ENCODE data around the gene PEX26.

GRCh38 chr22:18067548-18068341 is 10.0 kb upstream of the PEX26 start:
- TF ChIP-seq CTCF (conservative IDR thresholded peaks at IDR 0.05; ENCODE audit: low read length) (no peak), EZH2phosphoT487 (IDR thresholded peaks at IDR 0.05; ENCODE audit: borderline replicate concordance, low read depth, low read length) (no peak)
